Daoy (cell line): Measurements from ENCODE around the gene IKZF3. TPM values are rescaled to one million over a fixed set of nuclear protein-coding genes. Genes with fewer than 3 reads are reported as not detected.
"Not testable (repeated sequence)": the region's sequence is repeated elsewhere in the genome, so short reads cannot be mapped to it uniquely, and the experiment has no call there.

ENCODE experiments used
- DNase-seq: peaks from one replicate; pipeline ENCODE4 v3.0.0-alpha.2; 2015; ENCODE audit warnings: low read depth
- total RNA-seq: library from RNA; depleted of rRNA; stranded (reverse); fragments of >200 nt; shearing (Covaris generic); gene quantifications from 2 replicates; pipeline ENCODE4 v1.2.3, GENCODE V29; 2014

The IKZF3 gene
- total RNA-seq, 1 experiment from 2014 or later: 0.74 TPM

DNA sequence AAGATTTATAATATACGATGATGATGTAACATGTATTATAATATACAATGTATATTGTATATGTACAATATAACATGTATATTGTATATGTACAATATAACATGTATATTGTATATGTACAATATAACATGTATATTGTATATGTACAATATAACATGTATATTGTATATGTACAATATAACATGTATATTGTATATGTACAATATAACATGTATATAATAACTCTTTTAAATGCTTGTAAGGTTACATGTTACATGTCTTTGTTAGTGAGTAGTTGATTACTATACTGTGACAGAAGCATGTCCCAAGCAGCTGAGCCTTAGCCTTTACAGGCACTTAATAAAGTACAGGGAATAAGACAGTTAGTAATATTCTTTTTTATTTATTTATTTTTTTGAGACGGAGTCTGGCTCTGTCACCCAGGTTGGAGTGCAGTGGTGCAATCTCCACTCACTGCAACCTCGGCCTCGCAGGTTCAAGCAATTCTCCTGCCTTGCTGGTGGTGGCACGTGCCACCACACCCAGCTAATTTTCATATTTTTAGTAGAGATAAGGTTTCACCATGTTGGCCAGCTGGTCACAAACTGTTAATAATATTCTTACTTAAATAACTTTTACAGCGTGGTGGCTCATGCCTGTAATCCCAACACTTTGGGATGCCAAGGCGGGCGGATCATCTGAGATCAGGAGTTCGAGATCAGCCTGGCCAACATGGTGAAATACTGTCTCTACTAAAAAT lies 8.0 kb downstream of the IKZF3 start:
- not testable (repeated sequence) for DNase-seq

DNA sequence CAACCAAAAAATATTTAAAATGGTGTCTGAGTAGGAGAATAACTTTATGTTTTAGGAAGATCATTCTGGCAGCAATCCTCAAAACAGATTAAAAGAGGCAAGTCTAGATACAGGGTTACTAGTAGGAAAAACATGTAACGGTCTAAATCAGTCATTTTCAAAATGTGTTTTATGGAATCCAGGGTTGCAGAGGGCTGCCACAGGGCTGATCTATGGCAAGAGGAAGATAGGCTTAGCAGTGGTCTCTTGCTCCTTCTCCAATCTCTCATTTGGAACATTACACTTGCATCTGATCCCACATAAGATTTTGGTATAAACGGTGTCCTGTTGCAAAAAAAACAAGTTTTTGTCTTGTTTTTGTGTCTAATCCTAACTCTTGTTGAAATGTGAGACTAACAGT lies 9.2 kb downstream of the IKZF3 start:
- DNase-seq: no peak

DNA sequence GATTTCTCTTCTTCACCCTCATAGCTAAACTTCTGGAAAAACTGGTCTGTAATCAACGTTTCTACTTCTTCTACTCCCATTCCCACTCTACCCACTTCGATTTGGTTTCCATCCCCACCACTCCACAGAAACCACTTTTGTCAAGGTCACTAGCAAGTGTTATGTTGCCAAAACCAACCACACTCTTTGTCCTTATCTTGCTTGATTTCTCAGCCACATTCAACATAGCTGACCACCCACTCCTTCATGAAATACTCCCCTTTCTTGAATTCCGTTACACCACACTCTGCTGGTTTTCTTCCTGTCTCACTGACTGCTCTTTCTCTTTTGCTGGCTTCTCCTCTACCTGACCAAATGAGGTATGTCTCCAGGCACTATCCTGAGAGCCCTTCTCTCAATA lies 11.9 kb downstream of the IKZF3 start:
- no peak for DNase-seq

DNA sequence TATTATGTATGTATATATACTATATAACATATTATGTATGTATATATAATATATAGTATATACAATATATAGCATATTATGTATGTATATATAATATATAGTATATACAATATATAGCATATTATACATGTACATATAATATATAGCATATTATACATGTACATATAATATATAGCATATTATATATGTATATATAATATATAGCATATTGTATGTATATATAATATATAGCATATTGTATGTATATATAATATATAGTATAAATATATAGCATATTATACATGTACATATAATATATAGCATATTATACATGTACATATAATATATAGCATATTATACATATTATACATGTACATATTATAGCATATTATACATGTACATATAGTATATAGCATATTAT lies 13.9 kb downstream of the IKZF3 start:
- DNase-seq: not testable (repeated sequence)

DNA sequence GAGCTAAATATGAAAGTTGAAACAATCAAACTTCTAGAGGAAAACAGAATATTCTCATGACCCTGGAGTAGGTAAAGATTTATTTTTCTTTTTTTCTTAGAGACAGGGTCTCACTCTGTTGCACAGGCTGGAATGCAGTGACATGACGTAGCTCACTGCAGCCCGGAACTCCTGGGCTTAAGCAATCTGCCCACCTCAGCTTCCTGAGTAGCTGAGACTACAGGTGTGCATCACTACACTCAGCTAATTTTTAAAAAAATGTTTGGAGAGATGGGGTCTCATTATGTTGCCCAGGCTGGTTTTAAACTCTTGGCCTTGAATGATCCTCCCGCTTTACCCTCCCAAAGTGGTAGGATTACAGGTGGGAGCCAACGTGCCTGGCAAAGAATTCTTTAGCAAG lies 15.5 kb downstream of the IKZF3 start:
- DNase-seq: no peak

DNA sequence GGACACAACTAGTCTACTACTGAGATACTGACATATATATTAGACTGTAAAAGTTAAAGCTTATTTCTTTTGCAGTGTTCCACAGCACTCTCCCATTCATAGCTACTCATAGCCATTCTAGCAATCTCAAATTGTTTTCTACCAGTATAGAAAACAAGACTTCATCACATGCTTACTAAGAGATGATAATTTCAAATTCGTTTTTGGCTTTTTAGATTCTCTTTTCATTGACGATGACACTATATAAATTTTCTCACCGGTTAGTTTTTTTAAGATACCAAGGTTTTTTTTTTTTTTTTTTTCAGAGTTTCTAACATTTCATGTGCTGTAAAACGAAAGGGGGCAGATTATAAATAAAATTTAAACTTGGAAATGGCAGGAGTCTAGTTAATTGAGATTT lies 17.9 kb downstream of the IKZF3 start:
- no peak for DNase-seq

DNA sequence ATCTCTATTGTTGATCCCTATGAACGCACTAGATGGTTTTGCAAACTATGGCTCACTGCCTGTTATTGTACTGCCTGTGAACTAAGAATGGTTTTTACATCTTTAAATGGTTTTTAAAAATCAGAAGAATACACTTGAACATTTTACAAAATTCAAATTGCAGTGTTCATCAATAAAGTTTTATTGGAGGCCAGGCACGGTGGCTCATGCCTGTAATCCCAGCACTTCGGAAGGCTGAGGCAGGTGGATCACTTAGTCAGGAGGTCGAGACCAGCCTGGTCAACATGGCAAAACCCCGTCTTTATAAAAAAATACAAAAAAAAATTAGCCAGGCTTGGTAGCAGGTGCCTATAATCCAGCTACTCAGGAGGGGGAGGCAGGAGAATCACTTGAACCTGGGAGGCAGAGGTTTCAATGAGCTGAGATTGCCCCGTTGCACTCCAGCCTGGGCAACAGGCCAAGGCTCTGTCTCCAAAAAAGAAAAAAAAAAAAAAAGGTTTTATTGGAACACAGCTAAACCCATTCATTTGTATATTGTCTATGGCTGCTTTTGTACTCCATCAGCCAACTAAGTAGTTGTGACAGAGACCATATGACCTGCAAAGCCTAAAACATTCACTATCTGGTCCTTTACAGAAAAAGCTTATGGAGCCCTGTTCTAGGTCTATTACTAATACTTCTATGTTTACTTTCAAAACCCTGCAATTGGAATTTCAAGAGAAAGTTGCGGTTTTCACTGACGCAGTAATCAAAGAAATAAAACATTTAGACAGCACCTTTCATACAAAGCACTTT lies 18.9 kb downstream of the IKZF3 start:
- no peak for DNase-seq

DNA sequence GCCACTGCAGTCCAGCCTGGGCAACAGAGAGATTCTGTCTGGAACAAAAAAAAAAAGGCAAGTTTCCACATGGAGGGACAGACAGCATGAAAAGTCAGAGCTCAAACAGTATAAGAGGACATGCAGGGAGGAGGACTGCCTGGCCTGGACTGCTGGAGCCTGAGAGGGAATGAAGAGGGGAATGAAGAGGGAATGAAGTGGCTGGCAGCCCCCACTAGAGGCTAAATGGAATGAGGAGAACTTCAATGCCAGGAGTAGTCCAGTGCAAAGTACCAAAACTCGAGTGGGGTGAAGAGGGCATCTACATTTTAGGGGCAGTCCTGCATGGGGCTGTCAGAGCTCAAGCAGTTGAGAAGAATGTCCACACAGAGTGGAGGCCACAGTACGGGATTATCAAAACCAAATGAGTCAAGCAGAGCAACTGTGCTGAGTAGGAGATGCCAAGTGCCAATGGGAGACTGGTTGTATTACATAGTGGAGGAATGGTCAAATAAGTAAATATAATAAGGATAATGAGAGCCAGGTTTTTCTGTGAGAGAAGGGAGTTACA lies 22.9 kb downstream of the IKZF3 start:
- no peak for DNase-seq

DNA sequence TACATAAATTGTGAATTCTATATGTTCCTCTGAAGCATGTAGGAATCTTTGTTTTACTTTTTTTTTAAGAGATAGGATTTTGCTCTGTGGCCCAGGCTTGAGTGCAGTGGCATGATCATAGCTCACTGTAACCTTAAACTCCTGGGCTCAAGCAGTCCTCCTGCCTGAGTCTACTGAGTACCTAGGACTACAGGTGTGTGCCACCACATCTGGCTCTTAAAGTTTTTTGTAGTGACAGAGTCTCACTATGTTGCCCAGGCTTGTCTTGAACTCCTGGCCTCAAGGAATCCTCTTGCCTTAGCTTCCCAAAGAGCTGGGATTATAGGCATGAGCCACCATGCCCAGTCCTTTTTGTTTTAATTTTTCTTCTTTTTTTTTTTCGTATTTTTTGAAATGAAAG lies 25.3 kb downstream of the IKZF3 start:
- DNase-seq: no peak

DNA sequence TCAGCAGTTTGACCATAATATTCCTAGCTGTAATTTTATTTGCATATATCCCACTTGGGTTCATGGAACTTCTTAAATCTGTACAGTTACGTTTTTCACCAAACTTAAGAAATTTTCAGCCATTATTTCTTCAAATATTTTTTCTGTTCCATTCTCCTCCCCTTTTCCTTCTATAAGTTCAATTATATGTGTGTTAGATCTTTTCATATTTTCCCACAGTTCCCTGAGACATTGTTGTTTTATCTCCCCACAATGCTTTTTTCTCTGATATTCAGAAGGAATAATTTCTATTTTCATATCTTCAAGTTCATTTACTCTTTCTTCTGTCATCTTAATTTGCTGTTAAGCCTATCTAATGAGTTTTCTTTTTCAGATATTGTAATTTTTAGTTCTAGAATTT lies 26.1 kb downstream of the IKZF3 start:
- DNase-seq: no peak

DNA sequence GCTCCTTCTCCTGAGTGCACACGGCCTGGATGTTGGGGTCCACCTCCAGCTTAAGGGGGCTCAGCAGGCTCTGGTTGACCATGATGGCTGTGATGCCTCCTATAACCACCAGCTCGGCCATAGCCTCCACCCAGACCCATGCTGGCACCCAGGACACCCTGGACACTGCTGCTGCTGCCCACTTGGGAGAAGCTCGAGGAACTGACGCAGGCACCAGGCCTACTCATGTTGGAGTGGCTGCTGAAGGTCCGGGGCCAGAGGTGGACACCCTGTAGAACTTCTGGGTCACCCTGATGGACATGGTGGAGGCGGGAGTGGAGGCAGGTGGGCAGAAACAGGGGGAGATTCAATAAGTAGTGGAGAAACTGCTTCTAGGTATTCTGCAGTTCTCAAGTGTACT lies 28.0 kb downstream of the IKZF3 start:
- no peak for DNase-seq

DNA sequence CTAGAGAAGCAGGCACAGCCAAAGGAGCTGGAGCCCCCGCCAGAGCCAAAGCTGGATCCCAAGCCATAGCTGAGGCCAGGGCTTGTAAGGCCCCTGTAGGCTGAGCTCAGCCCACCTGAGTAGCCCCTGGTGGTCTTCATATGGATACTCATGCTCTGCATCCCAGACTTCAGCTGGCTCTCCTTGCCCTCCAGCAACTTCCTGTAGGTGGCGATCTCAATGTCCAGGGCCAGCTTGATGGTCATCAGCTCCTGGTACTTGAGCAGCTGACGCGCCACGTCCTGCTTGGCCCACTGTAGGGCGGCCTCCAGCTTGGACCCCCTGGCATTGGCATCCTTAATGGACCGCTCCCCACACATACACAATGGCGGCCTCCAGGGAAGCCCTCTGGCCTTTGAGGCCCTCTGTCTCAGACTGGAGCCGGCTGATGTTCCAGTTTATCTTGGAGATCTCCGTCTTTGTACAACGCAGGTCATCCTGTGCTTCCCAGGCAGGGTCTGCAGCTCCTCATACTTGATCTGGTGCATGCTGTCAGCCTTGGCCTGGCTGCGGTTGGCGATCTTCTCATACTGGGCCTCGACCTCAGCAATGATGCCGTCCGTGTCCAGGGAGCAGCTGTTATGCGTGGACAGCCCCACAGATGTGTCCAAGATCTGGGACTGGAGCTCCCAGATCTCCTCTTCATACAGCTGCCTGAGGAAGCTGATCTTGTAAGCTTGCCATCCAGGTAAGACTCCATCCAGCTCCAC lies 28.9 kb downstream of the IKZF3 start:
- no peak for DNase-seq

DNA sequence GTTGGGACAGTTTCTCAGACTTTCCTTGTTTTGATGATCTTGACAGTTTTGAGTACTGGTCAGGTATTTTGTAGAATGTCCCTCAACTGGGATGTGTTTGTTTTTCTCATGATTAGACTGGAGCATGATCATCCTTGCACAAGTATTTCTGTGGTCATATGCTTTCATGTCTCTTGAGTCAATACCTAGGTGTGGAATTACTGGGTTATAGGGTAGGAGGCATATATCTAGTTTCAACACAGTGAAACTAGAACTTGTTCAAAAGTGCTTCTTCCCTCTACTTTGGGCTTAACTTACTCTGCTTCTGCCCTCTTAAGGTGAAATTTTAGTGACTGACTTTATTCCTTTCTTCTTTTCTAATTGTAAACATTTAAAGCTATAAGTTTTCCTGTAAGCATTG lies 30.1 kb downstream of the IKZF3 start:
- DNase-seq: no peak

DNA sequence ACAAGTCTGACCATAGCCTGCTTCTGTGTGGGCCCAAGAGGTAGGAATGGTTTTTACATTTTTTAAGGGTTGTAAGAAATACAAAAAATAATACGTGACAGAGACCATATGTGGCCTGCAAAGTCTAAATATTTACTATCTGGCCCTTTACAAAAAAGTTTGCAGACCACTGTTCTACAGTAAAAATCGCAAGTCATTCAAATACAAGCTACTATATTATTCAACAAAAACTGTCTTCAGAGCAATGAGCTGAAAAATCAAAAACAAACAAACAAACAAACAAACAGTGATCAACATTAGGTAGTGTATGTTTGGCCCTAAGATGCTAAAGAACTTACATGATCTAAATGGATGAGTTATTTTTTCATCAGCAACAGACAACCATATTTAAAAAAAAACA lies 32.5 kb downstream of the IKZF3 start:
- no peak for DNase-seq

DNA sequence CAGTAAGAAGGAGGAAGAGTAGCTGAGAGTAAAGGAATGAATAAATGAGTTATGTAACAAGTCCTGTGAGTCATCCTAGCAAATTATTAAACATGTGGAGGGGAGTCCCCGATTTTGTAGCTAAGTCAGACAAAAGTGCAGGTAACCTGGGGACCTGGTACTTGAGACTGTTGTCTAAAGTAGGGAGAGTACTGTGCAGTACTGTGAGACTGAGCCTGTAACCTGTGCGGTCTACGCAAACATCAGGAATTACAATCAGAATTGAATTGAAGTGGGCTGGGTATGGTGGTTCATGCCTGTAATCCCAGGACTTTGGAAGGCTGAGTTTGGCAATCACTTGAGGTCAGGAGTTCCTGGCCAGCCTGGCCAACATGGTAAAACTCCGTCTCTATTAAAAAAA lies 35.7 kb downstream of the IKZF3 start:
- DNase-seq: no peak

DNA sequence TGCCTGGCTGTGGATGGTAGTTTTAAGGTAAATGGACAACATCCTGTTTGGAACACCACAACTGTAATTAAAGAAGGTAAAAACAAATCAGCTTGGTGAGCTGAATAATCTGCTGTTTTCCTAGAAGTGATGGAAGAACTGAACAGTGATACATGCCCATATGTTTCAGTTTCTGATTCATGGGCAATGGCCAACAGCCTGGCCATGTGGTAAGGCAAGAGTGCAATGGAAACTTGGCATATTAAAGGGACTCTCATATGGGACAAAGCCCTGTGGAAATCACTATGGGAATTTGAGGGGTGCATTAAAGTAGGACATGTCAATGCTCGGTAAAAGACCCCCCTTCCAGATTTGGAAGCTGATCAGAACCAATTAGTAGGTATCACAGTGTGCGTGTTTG lies 37.8 kb downstream of the IKZF3 start:
- no peak for DNase-seq

DNA sequence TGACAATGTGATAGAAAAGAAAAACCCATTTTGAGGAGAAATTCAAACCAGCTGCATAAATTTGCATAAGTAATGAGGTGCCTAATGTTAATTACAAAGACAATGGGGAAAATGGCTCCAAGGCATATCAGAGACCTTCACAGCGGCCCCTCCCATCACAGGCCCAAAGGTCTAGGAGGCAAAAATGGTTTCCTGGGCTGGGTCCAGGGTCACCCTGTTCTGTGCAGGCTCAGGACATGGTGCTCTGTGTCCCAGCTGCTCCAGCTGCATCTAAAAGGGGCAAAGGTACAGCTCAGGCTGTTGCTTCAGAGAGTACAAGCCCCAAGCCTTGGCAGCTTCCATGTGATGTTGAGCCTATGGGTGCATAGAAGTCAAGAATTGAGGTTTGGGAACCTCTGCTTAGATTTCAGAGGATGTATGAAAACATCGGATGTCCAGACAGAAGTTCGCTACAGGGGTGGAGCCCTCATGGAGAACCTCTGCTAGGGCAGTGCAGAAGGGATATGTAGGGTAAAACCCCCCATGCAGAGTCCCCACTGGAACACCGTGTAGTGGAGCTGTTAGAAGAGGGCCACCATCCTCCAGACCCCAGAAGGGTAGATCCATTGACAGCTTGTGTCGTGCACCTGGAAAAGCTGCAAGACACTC lies 40.6 kb downstream of the IKZF3 start:
- no peak for DNase-seq

DNA sequence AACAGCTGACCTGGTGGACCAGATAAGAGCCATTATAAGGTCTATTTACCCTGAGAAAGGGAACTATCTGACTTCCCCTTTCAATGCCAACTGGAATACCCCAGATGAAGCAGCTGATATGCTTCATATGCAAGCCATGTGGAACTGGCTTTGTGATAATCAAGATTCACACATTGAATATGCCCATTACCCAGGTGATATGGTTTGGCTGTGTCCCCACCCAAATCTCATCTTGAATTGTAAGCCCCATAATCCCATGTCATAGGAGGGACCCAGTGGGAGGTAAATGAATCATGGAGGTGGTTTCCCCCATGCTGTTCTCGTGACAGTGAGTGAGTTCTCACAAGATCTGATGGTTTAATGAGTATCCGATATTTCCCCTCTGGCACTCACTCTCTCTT lies 42.1 kb downstream of the IKZF3 start:
- no peak for DNase-seq

DNA sequence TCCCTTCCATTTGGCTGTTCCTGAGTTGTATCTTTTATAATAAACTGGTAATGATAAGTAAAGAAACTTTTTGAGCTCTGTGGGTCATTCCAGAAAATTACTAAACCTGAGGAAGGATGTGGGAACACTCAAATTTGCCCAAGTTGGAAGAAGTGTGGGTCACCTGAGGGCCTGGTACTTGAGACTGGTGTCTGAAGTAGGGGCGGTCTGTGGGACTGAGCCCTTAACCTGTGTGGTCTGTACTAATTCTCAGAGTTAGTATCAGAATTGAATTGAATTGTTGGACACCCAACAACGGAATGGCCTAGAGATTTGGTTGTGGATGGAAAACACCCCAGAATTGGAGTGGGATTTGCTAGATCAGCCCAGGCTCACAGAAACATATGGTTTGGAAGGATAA lies 43.1 kb downstream of the IKZF3 start:
- DNase-seq: no peak

DNA sequence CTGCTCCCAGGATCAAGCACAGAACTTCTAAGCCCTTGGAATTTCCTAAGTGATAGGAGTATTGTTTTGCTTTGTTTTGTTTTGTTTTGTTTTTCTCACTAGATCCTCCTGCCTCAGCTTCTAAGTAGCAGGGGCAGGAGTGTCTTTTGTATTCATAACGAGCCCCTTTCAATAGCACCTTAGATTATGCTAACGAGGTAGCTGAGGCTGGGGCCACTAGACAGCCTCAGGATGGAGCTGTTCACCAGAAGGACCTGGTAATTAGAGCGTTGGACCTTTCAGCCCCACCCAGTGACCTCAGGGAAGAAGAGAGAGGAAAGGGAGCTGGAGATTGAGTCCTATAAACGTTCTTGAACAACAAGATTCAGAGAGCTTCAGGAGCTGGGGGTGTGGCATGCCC lies 43.6 kb downstream of the IKZF3 start:
- DNase-seq: no peak

DNA sequence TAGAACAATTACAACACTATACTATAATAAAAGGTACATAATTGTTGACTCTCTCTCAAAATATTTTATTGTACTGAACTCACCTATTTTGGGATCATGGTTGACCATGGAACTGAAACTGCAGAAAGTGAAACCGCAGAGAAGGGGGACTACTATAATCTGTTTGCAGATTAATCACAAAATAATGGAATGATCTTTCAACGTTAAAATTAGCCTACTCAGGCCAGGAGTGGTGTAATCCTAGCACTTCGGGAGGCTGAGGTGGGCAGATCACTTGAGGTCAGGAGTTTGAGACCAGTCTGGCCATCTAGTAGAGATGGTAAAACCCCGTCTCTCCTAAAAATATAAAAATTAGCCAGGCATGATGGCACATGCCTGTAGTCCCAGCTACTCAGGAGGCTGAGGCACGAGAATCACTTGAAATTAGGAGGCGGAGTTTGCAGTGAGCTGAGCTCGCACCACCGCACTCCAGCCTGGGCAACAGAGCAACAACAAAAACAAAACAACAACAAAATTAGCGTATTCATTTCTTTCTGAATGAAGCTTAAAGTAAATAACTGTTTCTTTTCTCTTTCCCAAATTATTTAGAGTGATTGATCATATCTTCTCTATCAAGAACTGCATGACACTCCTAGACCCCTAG lies 45.6 kb downstream of the IKZF3 start:
- no peak for DNase-seq
